ENCODE measurements around the gene RANGAP1.

Gene RANGAP1, protein sequence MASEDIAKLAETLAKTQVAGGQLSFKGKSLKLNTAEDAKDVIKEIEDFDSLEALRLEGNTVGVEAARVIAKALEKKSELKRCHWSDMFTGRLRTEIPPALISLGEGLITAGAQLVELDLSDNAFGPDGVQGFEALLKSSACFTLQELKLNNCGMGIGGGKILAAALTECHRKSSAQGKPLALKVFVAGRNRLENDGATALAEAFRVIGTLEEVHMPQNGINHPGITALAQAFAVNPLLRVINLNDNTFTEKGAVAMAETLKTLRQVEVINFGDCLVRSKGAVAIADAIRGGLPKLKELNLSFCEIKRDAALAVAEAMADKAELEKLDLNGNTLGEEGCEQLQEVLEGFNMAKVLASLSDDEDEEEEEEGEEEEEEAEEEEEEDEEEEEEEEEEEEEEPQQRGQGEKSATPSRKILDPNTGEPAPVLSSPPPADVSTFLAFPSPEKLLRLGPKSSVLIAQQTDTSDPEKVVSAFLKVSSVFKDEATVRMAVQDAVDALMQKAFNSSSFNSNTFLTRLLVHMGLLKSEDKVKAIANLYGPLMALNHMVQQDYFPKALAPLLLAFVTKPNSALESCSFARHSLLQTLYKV

DNA sequence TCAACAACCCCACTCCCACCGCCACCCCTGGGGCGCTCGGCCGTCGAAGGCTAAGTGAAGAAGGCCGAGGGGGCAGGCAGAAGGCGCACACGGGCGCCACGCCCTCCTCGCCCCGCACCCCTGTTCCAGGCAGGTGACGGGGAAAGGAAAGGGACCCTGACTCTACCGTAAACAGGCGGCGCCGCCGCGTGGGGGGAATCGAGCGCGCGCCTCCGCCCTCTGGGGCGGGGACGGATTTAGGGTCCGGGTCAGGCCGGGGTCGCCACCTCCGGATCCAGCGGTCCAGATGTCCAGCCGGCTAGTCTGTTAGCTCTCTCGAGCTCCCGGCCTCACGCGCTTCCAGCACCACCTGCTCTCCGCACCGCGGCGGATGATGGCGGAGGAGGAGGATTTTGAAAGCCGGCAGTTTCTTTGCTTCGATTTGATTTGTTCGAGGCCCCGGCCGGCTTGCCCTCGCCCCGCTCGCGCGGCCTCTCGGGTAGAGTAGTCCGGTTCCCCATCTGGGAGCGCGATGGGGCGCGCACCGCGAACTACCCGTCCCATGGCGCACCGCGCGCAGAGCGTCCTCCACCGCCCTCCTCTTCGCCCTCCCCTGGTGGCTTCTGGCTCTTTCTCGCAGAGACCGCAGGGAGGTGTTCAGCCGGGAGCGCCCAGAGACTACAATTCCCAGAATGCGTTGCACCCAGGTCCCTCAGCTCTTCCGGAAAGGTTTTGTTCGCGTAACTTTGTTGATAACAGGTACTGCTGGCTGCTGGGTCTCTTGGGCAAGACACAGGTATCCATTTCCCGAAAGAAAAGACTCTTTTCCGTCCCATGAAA, at the start of gene RANGAP1:
Gene RANGAP1 (minus strand): TSS at position 368 of the 819 bp plus-strand sequence. CDS start 5,143 bp downstream, outside the sequence.
- in situ Hi-C loops (cut with MboI; ENCODE audit: low sequenced_read_pairs) = no loop called here

DNA sequence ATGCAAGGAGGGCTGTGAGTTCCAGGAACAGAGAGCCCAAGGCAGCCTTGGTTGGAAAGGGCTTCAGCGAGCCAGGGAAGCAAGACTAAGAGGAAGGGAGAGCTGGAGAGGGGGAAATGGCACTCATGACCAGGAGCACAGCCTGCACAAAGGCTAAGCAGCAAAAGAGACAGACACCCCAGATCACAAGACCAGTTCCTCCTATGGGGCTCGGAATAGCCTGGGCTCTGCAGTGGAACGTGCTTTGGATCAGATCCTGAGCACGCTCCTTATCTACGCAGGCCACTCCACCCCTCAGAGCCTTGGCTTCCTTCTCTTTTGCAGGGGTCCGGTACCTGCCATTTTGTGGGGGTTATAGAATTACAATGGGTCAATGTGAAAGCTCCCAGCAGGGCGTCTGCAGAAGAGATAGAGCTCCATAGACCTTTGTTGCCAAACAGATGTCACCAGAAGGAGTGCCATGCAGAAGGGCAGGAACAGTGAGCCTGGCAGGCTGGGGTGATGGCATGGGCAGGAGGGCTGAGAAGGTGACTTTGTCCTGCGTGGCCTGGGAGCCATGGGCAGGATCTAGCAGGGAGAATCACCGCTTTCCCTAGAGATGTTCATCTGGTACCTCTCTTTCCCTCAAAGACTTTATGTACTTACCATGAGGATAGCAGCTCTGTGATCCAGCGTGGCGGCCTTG, 49.1 kb upstream of the RANGAP1 start:
- in situ Hi-C loops (cut with MboI; ENCODE audit: low sequenced_read_pairs) = no loop called here

DNA sequence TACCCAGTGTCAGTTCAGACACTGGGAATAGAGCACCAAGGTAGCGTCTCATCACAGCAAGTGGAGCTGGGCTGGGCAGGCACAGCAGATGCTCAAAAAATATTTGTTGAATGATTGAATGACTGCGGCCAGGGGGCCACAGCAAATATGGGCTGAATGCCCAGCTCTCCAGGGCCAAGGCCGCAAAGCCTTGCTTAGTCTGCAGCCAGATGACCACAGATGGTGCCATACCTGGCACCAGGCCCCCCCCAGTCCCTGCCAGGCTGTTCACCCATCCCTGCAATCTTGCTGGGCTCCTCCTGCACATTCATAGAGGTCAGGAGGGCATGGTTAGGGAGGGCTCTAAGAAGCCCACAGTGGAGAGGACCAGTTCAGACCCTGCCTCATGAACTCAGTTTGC, 48.2 kb upstream of the RANGAP1 start:
- in situ Hi-C loops (cut with MboI; ENCODE audit: low sequenced_read_pairs) = no loop called here

DNA sequence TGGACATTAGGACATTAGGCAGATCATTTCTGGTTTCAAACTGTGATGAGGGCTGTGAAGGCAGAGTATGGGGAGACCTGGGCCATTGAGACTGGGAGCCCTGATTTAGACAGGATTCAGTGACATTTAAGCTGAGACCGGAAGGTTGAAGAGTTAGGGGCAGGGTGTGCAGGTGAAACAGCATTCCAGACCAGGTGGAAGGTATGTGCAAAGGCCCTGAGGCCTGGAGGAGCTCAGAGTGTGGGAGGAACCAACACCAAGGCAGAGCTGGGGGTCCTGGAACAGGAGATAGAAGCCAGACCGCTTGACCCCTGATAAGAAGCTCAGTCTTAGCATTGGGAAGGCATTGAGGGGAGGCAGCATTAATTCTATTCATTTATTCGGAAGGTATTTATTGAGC, 47.8 kb upstream of the RANGAP1 start:
- in situ Hi-C loops (cut with MboI; ENCODE audit: low sequenced_read_pairs) = no loop called here

DNA sequence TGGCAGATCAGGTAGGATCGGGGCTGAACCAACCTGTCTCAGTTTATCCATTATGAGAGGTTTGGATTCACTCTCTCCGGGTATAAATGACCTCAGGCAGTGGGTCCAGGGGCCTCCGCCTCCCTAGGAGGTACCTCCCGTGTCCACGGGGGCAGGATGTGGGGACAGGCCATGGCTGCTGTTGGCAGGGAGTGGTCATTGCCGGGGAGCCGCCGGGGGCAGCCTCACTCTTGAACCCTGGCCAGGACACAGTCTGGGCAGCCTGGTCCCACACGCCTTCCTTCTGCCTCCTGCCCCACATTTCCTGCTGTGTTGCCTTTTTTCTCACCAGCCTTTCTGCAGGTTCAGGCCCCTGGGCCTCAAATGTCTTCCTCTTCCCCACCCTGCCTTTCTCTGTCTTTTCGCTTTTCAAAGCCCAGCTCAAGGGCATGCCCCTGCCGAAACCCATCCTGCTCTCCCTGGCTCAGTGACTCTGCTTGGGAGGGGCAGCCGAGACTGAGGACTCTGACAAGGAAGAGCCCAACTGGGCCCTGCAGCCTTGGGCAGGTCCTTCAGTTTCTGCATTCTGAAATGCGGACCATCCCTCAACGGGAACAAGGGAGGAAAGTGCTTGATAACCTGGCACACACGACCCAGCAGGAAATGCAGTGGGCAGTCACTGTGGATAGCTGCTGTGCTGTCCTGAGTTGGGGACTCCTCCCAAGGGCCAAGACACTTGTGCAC, 46.4 kb upstream of the RANGAP1 start:
- in situ Hi-C loops (cut with MboI; ENCODE audit: low sequenced_read_pairs) = no loop called here

DNA sequence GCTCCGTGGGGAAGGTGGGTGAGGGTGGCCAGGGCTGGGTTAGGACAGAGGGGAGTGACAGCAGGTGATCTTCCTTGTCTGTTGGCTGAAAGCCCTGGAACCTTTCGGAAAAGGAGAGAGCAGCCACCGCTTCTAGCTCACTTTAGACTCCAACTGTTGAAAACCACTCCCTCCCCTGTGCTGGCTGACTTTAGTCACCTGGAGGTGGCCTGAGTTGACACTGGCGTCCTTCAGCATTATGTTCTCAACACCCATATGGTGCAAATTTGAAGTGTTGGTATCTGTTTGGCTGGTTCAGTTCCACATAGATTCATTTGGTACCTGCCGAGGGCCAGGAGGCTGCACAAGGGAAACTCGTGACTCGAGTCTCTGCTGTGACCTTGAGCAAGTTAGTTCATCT, 44.2 kb upstream of the RANGAP1 start:
- in situ Hi-C loops (cut with MboI; ENCODE audit: low sequenced_read_pairs) = no loop called here

DNA sequence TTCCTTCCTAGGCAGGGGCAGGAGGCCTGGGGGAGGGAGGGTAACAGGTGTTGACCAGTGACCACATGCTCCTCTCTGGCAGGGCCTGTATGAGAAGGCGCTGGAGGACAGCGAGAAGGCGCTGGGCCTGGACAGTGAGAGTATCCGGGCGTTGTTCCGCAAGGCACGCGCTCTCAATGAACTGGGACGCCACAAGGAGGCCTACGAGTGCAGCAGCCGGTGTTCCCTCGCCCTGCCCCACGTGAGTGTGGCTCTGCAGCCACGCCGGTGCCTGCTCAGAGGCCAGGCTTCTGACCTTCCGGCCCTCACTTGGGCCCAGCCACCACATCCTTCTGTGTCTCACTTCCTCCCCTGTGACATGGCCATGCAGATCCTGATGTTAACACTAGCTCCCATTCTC, 41.1 kb upstream of the RANGAP1 start:
- in situ Hi-C loops (cut with MboI; ENCODE audit: low sequenced_read_pairs) = no loop called here

DNA sequence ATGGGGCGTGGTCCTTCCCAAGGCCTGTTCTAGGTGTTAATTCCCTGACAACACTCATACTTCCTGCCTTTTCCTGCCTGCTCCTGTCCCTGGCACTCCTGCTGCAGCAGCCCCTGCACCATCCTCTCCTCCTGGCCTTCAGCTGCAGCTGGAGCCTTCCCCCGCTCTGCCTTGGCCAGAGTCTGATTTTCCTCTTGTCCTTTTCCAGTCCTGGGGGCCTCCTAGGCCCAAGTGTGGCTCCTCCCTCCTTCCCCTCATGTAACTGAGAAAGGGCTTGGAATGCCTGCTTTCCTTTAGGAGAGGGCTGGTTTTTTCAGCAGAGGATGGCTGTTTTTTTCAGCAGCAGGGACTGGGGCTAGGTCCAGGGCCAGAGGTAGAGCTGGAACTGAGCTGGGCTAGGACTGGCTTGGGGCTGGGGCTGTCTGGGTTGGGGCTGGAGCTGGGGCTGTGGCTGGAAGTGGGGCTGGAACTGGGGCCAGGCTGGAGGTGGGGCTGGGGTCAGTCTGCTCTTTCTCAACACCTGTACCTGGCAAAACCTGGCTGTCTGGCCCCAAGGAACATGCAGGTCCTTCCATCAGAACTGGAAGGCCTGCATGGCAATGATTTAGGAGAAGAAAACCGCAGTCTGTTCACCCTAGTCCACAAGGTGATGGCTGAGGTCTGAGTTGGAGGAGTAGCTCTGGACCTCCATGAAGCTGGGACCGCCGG, 39.0 kb upstream of the RANGAP1 start:
- in situ Hi-C loops (cut with MboI; ENCODE audit: low sequenced_read_pairs) = no loop called here

DNA sequence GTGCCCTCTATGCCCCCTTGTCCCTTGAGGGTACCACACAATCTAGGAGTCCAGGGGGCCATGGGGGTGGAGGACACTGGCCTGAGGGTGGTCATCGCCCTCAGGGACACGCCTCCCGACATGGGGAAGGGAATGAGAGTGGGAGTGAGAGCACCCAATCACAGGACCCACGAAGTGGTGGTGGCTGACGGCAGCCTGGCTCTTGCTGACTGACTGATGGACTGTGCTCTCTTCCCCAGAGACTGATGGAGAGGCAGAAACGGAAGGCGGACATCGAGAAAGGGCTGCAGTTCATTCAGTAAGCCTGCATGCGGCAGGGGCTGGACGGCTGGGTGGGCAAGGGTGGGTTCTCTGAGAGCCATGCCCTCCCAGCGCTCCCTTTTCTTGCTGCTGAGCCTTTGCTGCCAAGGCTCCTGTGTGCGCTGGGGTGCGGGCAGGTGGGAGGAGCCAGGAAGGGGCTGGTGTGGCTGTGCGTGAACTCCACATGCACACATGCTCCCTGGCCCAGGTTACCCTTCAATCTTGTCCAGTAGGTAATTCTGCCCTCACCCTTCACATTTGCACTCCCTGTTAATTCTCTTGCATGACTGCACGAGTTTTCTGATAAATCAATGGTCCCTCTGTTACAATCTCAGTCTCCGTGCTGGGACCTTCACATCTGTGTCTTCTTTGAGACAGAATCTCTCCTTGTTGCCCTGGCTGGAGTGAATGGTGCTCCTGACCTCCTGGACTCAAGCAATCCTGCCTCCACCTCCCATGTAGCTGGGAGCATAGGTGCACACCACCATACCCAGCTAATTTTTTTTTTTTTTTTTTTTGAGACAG, 34.6 kb upstream of the RANGAP1 start:
- in situ Hi-C loops (cut with MboI; ENCODE audit: low sequenced_read_pairs) = no loop called here

DNA sequence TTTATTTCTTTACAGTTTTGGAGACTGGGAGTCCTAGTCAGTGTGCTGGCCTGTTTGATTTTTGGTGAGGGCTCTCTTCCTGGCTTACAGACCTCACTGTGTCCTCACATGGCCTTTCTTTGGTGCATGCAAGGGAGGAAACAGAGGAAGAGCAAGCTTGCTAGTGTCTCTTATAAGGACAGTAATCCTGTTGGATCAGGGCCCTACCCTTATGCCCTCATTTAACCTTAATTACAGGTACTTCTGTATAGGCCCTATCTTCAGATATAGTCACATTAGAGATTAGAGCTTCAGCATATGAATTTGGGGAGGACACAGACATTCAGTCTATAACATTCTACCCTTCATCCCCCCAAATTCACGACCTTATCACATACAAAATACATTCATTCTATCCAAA, 29.6 kb upstream of the RANGAP1 start:
- in situ Hi-C loops (cut with MboI; ENCODE audit: low sequenced_read_pairs) = no loop called here

DNA sequence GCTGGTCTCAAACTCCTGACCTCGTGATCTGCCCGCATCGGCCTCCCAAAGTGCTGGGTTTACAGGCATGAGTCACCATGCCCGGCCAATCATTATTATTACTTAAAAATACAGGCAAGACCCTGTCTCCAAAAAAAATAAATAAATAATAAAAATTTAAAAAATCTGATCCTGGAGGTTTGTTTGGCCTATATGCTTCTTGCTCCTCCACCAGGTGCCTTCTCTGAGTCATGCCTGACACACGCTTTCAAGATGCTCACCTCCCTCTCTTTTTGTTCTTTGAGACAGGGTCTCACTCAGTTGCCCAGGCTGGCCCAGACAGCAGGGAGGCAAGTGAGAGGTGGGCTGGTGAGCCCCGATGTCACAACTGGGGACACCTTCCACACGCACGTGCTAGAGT, 28.8 kb upstream of the RANGAP1 start:
- in situ Hi-C loops (cut with MboI; ENCODE audit: low sequenced_read_pairs) = no loop called here

DNA sequence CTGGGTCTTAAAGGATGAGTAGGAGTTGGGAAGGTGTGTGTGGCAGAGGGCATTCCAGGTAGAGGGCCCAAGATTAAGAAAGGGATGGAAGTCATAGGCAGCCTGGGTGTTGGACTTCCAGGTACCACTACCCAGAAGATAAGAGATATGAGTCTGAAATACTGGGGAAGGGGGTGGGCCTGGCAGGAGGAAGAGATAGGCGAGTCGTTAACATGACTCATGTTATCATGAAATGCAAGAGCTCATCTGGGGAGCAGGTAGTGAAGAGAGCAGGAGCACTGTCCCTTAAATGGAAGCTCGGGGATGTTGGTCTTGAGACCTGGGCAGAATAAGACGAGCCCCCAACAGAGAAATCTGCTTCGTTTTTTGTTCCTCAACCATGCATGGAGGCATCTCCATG, 25.5 kb upstream of the RANGAP1 start:
- in situ Hi-C loops (cut with MboI; ENCODE audit: low sequenced_read_pairs) = no loop called here

DNA sequence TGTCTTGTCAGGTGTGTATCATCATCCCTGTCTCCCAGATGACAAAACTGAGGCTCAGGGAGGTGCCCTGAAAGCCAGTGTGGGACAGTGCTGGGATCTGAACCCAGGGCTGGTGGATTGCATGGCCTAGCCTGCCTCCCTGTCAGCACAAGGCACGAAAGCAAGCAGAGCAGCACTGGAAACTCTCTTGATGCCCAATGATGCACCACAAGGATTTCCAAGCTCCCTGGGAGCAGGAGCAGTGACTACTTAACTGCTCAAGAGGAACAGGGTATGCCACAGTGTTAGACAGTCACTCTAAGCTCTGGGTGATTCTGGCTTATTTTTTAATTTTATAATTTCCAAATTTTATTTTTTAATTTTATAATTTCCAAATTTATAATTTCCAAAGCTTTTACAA, 24.3 kb upstream of the RANGAP1 start:
- in situ Hi-C loops (cut with MboI; ENCODE audit: low sequenced_read_pairs) = no loop called here

DNA sequence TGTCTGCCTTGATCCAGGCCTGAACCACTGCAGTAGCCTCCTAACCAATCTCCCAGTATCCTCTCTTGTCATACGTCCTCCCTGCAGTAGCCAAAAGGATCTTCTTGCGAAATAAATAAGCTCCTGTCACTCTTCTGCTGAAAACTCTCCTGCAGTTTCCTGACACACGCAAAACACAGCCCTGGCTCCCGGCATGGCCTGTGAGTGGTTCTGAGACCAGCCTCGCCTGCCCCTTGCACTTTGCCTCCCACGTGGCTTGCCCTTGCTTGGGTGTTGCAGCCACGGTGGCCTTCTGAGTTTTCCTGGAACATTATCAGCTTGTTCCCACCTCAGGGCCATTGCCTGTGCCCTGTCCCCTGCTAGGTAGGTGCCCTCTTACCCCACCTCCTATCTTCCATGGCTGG, 22.6 kb upstream of the RANGAP1 start:
- in situ Hi-C loops (cut with MboI; ENCODE audit: low sequenced_read_pairs) = no loop called here

DNA sequence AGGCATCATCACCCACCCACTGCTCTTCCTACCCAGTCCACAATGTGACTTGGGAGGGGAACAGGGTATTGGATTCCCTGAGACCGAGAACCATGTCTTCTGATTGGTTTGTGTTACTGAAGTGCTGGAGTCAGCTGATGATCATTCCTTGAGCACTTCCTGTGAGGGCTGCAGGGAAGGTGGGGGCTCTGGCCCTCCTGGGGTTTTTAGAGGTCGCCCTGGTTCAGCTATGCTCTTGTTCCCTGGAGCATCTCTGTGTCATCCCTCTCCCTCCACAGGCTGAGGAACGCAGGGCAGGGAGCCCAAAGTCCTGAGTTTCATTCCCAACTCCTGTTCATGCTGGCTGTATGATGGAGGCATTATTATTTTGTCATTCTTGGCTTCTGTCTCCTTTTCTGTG, 22.1 kb upstream of the RANGAP1 start:
- in situ Hi-C loops (cut with MboI; ENCODE audit: low sequenced_read_pairs) = no loop called here

DNA sequence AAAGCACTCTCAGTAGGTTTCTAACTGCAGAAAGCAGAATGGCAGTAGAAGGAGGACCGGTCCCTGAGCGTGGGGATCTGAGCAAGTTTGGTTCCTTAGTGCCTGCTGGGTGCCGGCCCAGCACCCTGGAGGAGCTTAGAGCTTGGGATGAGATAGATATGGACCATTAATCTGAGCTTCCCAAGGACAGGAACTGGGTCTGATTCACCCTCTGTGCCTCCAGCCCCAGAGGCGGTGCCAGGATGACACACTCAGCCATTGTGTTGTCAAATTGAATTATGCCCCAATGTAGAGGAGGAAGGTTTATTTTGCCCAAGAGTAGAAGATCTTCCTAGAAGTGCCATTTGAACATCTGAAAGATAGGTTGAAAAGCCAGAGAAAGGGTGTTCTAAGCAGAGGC, 19.7 kb upstream of the RANGAP1 start:
- in situ Hi-C loops (cut with MboI; ENCODE audit: low sequenced_read_pairs) = no loop called here

DNA sequence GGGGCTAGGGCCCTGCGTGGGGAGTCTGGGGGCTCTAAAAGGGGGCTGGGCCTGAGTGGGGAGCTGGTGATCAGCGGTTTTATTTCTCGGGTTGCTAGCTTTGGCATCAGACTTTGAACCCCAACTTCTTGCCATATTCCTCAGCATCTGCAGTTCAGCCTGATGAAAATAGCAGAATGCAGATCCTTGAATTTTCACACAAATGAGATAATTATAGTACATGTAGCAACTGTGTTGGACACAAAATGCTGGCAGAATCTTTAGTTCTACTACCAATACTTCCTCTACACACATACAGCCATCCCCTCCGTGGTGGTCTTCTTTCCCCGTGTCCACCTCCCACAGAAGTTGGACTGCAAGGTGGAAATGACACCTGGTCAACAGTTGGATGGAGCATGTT, 16.8 kb upstream of the RANGAP1 start:
- in situ Hi-C loops (cut with MboI; ENCODE audit: low sequenced_read_pairs) = no loop called here

DNA sequence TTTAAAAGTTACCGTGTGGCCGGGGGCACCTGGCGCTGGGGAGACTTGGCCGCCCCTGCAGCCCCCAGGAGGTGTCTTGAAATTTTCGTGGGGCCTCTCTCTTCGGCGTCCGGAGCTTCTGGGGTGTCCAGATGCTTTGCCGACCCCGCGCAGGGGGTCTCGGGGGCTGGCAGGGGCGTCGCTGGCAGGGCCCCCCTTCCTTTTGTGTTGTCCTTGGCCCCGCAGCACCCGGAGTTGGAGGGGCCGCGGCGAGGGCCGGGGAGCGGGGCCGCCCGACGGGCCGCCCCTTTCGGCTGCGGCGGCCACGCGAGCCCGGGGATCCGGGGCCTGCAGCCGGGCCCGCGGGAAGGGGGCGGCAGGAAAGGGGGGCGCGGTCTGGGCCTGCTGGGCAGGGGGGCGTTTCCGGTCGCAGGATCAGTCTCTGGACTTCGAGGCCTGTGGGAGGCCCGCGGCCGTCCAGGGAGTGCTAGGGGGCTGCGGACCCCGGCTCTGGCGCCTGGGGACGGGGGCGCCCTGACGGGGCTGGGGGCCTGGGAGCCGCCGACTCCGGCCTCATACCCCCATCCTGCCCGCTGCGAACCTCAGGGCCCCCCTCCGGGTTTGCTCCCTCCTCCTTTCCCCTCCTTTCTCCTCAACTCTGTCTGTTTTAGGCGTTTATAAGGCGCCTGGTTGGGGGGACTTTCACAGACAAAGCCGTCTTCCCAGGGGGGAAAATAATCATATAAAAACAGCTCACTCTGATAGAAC, 16.2 kb upstream of the RANGAP1 start:
- in situ Hi-C loops (cut with MboI; ENCODE audit: low sequenced_read_pairs) = no loop called here
